CD4-positive, alpha-beta T cell treated with Interleukin-6 for 4 hours (primary cell): ENCODE data around the gene GPR21.

ENCODE experiments used
- DNase-seq: peaks from one replicate; pipeline ENCODE4 v3.0.0-alpha.2; 2020; ENCODE audit warnings: mixed read lengths

Gene GPR21

GRCh38 chr9:123033352-123033751 lies at the start of gene GPR21:
Gene GPR21, plus strand, starts transcription at chr9:123033667. Its CDS starts 900 bp downstream, at chr9:123034567.
- DNase-seq = no peak

GRCh38 chr9:122986010-122986409 lies 47.5 kb upstream of the GPR21 start:
- DNase-seq = no peak

GRCh38 chr9:122988141-122988540 lies 45.3 kb upstream of the GPR21 start:
- no peak for DNase-seq

GRCh38 chr9:122988920-122989621 lies 44.4 kb upstream of the GPR21 start:
- no peak for DNase-seq

GRCh38 chr9:122991370-122991830 lies 42.1 kb upstream of the GPR21 start:
- peak; percentile 41 for DNase-seq

- no peak for DNase-seq
These were observed 36.9 kb upstream of the GPR21 start for GRCh38 chr9:122996586-122996985.

GRCh38 chr9:122998448-122998847 lies 35.0 kb upstream of the GPR21 start:
- DNase-seq = no peak

GRCh38 chr9:123000371-123001068 lies 32.9 kb upstream of the GPR21 start:
- DNase-seq = no peak

- DNase-seq = no peak
These were observed 30.7 kb upstream of the GPR21 start for GRCh38 chr9:123002754-123003153.

- DNase-seq = no peak
These were observed 30.0 kb upstream of the GPR21 start for GRCh38 chr9:123003466-123003865.

GRCh38 chr9:123005964-123006363 lies 27.5 kb upstream of the GPR21 start:
- no peak for DNase-seq

GRCh38 chr9:123007269-123007668 lies 26.2 kb upstream of the GPR21 start:
- no peak for DNase-seq

GRCh38 chr9:123008909-123009308 lies 24.6 kb upstream of the GPR21 start:
- DNase-seq = no peak

GRCh38 chr9:123011380-123011779 lies 22.1 kb upstream of the GPR21 start:
- no peak for DNase-seq

- no peak for DNase-seq
These were observed 21.5 kb upstream of the GPR21 start for GRCh38 chr9:123011878-123012528.

GRCh38 chr9:123016631-123017030 lies 16.8 kb upstream of the GPR21 start:
- no peak for DNase-seq

GRCh38 chr9:123020796-123021195 lies 12.7 kb upstream of the GPR21 start:
- no peak for DNase-seq

- DNase-seq = no peak
These were observed 7.0 kb upstream of the GPR21 start for GRCh38 chr9:123026425-123026824.

- no peak for DNase-seq
These were observed 6.0 kb upstream of the GPR21 start for GRCh38 chr9:123027517-123027916.

GRCh38 chr9:123028136-123028535 lies 5.3 kb upstream of the GPR21 start:
- no peak for DNase-seq

- DNase-seq = no peak
These were observed 4.5 kb upstream of the GPR21 start for GRCh38 chr9:123028973-123029372.

GRCh38 chr9:123031963-123032362 lies 1.5 kb upstream of the GPR21 start:
- DNase-seq = no peak

- no peak for DNase-seq
These were observed 566 bp downstream of the GPR21 start for GRCh38 chr9:123033864-123034601.
